A673 (cell line): ENCODE results near the gene SSPN. TPM values are rescaled to one million over a fixed set of nuclear protein-coding genes. Genes with fewer than 3 reads are reported as not detected.
"Not testable (repeated sequence)": the region's sequence is repeated elsewhere in the genome, so short reads cannot be mapped to it uniquely, and the experiment has no call there.

ENCODE experiments used
- BruUV-seq: library from RNA; stranded (reverse); fragments of 400-500 nt; replicated peaks from 2 replicates; lab custom pipeline; 2021; lab: Mats Ljungman, UMichigan
- CTCF ChIA-PET: fragments of 300-600 bp; sonication (Branson Sonifier 250); formaldehyde crosslinking; loops from one replicate; lab custom pipeline; 2022; ENCODE audit warnings: antibody characterized with exemption; lab: Charles Lee
- POLR2A ChIA-PET: fragments of 300-600 bp; sonication (Branson Sonifier 250); formaldehyde crosslinking; loops from one replicate; lab custom pipeline; 2022; ENCODE audit warnings: antibody characterized with exemption; ENCODE audit not compliant: low non-redundant PET; lab: Charles Lee
- DNase-seq: peaks from one replicate; pipeline ENCODE4 v3.0.0-alpha.2; 2015; ENCODE audit warnings: low spot score
- H3K27ac ChIP-seq: fragments of 200-600 bp; sonication (generic); 2 replicates; pipeline ENCODE4 v1.5.1; 2016; ENCODE audit warnings: mixed run types, low read depth, mild to moderate bottlenecking, mixed read lengths, antibody characterized with exemption, low read length; ENCODE audit not compliant: poor library complexity, severe bottlenecking
- H3K27me3 ChIP-seq: fragments of 200-600 bp; sonication (generic); replicated peaks from 2 replicates; pipeline ENCODE4 v1.6.1; 2017; ENCODE audit warnings: mixed run types, low read depth, mild to moderate bottlenecking, mixed read lengths, antibody characterized with exemption, low read length; ENCODE audit not compliant: insufficient read depth, poor library complexity
- H3K36me3 ChIP-seq: fragments of 200-600 bp; sonication (generic); 2 replicates; pipeline ENCODE4 v1.6.1; 2016; ENCODE audit warnings: mixed run types, mild to moderate bottlenecking, mixed read lengths, antibody characterized with exemption, low read length; ENCODE audit not compliant: insufficient read depth, poor library complexity, severe bottlenecking
- H3K4me1 ChIP-seq: fragments of 200-600 bp; sonication (generic); 2 replicates; pipeline ENCODE4 v1.6.1; 2017; ENCODE audit warnings: mixed run types, mild to moderate bottlenecking, mixed read lengths, antibody characterized with exemption, low read length; ENCODE audit not compliant: insufficient read depth, poor library complexity, severe bottlenecking
- H3K4me3 ChIP-seq: fragments of 200-600 bp; sonication (generic); 2 replicates; pipeline ENCODE4 v1.5.1; 2016; ENCODE audit warnings: low read depth, mixed run types, mild to moderate bottlenecking, mixed read lengths, low read length; ENCODE audit not compliant: poor library complexity, severe bottlenecking
- H3K9me3 ChIP-seq: fragments of 200-600 bp; sonication (generic); 2 replicates; pipeline ENCODE4 v1.6.1; 2016; ENCODE audit warnings: mixed run types, low read depth, mild to moderate bottlenecking, mixed read lengths, antibody characterized with exemption, low read length; ENCODE audit not compliant: poor library complexity, severe bottlenecking
- CTCF ChIP-seq: fragments of 300-800, 200-600 bp; sonication (generic); conservative IDR thresholded peaks from 2 replicates; pipeline ENCODE4 v1.5.1; 2017; ENCODE audit warnings: low read depth, mild to moderate bottlenecking, antibody characterized with exemption, low read length, moderate library complexity, mixed read lengths
- EZH2 ChIP-seq: fragments of 200-600 bp; sonication (generic); IDR thresholded peaks from 2 replicates; pipeline ENCODE4 v1.6.1; 2017; ENCODE audit warnings: borderline replicate concordance, low read depth, mild to moderate bottlenecking, mixed read lengths, antibody characterized with exemption, low read length; ENCODE audit not compliant: poor library complexity, severe bottlenecking
- intact Hi-C: fragments of 100-400 bp; cut with micrococcal nuclease; formaldehyde crosslinking; loops from one replicate; pipeline ENCODE4 v1.10.0; 2022; ENCODE audit not compliant: unreplicated experiment
- total RNA-seq: library from RNA; stranded (reverse); gene quantifications from 2 replicates; pipeline ENCODE4 v1.2.3, GENCODE V29; 2021

Gene SSPN
- total RNA-seq, 1 experiment from 2014 or later: 9.8 TPM

DNA sequence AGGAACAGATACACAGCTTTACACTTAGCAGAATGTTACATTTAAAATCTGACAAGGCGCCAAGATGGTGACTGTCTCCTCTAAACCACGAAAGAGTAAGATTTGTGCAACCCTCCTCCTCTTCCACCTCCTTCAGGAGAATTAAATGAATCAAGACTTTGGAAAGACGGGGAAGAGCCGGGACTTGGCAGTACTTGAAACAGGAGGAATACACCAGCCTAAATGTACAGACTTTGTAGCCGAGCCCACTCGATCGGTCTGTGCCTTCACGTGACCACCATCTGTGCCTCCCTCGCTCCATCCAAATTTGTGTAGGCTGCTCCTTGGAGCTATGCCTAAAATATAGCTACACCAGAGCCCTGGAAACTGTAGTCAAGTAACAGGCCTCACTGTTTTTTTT lies 38.3 kb downstream of the SSPN start:
- H3K36me3 ChIP-seq: no peaks in the 10 kb centered on the region
- TF ChIP-seq CTCF: no peak
- TF ChIP-seq EZH2: no peak
- no TSS peak for BruUV-seq
- H3K4me1 ChIP-seq: no peaks in the 10 kb centered on the region
- DNase-seq: no peak
- intact Hi-C loops: no loop called here
- no peaks in the 10 kb centered on the region for H3K27me3 ChIP-seq
- no peaks in the 10 kb centered on the region for H3K9me3 ChIP-seq
- H3K4me3 ChIP-seq: no peak overlapping the region
- ChIA-PET CTCF (no interaction called here), POLR2A (no interaction called here)
- H3K27ac ChIP-seq: no peak overlapping the region

DNA sequence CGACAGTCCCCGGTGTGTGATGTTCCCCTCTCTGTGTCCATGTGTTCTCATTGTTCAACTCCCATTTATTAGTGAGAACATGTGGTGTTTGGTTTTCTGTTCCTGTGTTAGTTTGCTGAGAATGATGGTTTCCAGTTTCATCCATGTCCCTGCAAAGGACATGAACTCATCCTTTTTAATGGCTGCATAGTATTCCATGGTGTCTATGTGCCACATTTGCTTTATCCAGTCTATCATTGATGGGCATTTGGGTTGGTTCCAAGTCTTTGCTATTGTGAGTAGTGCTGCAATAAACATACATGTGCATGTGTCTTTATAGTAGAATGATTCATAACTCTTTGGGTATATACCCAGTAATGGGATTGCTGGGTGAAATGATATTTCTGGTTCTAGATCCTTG lies 40.1 kb downstream of the SSPN start:
- H3K9me3 ChIP-seq, DNase-seq, H3K27me3 ChIP-seq, CTCF ChIA-PET, H3K36me3 ChIP-seq, H3K4me3 ChIP-seq, H3K27ac ChIP-seq, POLR2A ChIA-PET, H3K4me1 ChIP-seq, BruUV-seq, intact Hi-C loops: not testable (repeated sequence)

GRCh38 chr12:26238341-26239121 lies 43.2 kb downstream of the SSPN start:
- Histone ChIP-seq H3K27me3 (no peaks in the 10 kb centered on the region), H3K4me3 (no peak overlapping the region), H3K9me3 (no peaks in the 10 kb centered on the region), H3K36me3 (no peaks in the 10 kb centered on the region), H3K27ac (no peak overlapping the region), H3K4me1 (no peaks in the 10 kb centered on the region)
- TF ChIP-seq EZH2 (no peak), CTCF (no peak)
- intact Hi-C loops: no loop called here
- CTCF ChIA-PET: no interaction called here
- no peak for DNase-seq
- no TSS peak for BruUV-seq
- POLR2A ChIA-PET: no interaction called here
